Left hindlimb (tissue), 1 donor: ENCODE measurements around the gene LYPD6B.
A peak's percentile ranks its signal among the peaks of the same experiment; 100 is the strongest.

Experiments
- DNase-seq: peaks from one replicate; pipeline ENCODE4 v3.0.0-alpha.2; 2018

LYPD6B gene

GRCh38 chr2:149038442-149039212, at the start of gene LYPD6B:
TSS of gene LYPD6B (plus strand) at chr2:149038699. CDS start at chr2:149130949, 92,250 bp downstream.
- no peak for DNase-seq

- peak; percentile 59 for DNase-seq
Measured at GRCh38 chr2:148989882-148990493, 48.5 kb upstream of the LYPD6B start.

- no peak for DNase-seq
Measured at GRCh38 chr2:148990968-148991367, 47.5 kb upstream of the LYPD6B start.

- no peak for DNase-seq
Measured at GRCh38 chr2:148992448-148992847, 46.1 kb upstream of the LYPD6B start.

- no peak for DNase-seq
Measured at GRCh38 chr2:148993351-148993750, 45.1 kb upstream of the LYPD6B start.

- DNase-seq, result no peak
Measured at GRCh38 chr2:148994341-148994740, 44.2 kb upstream of the LYPD6B start.

- DNase-seq, result no peak
Measured at GRCh38 chr2:148996805-148997204, 41.7 kb upstream of the LYPD6B start.

- no peak for DNase-seq
Measured at GRCh38 chr2:148998165-148998830, 40.2 kb upstream of the LYPD6B start.

- DNase-seq, result no peak
Measured at GRCh38 chr2:148998831-148999200, 39.7 kb upstream of the LYPD6B start.

GRCh38 chr2:148999451-148999921, 39.0 kb upstream of the LYPD6B start:
- DNase-seq, result no peak

- no peak for DNase-seq
Measured at GRCh38 chr2:149000158-149000938, 38.2 kb upstream of the LYPD6B start.

GRCh38 chr2:149001496-149001895, 37.0 kb upstream of the LYPD6B start:
- no peak for DNase-seq

- no peak for DNase-seq
Measured at GRCh38 chr2:149002378-149002890, 36.1 kb upstream of the LYPD6B start.

- no peak for DNase-seq
Measured at GRCh38 chr2:149002891-149003740, 35.4 kb upstream of the LYPD6B start.

GRCh38 chr2:149004836-149005235, 33.7 kb upstream of the LYPD6B start:
- no peak for DNase-seq

- DNase-seq, result no peak
Measured at GRCh38 chr2:149005471-149006077, 32.9 kb upstream of the LYPD6B start.

GRCh38 chr2:149006883-149007543, 31.5 kb upstream of the LYPD6B start:
- DNase-seq, result no peak

GRCh38 chr2:149008381-149008780, 30.1 kb upstream of the LYPD6B start:
- DNase-seq, result no peak

- no peak for DNase-seq
Measured at GRCh38 chr2:149009576-149010461, 28.7 kb upstream of the LYPD6B start.

- no peak for DNase-seq
Measured at GRCh38 chr2:149012545-149012944, 26.0 kb upstream of the LYPD6B start.
